Tibial nerve (tissue), 4 donors: ENCODE data around the gene GAP43.

Experiments used
- EP300 ChIP-seq, 2 donors: sonication (generic); formaldehyde crosslinking; IDR thresholded peaks; one replicate each; pipeline ENCODE4 v1.6.1; 2017; ENCODE audit warnings: antibody characterized with exemption in 2 of 2, mild to moderate bottlenecking in 1 of 2
- POLR2A ChIP-seq, 2 donors: fragments of 450-650 bp; IDR thresholded peaks; one replicate each; pipeline ENCODE4 v1.6.1; 2017; ENCODE audit warnings: antibody characterized with exemption in 2 of 2, mild to moderate bottlenecking in 2 of 2, moderate library complexity in 2 of 2
- TF ChIP-seq, protein P1 (sequence below), 5 experiments: fragments of 200-600 bp in 3 of 5; fragments of 450-650 bp in 2 of 5; sonication (generic) in 3 of 5; IDR thresholded peaks; one replicate each; pipeline ENCODE4 v1.5.1; 2016 to 2019; ENCODE audit warnings: antibody characterized with exemption in 5 of 5, mild to moderate bottlenecking in 3 of 5, moderate library complexity in 2 of 5

DNA sequence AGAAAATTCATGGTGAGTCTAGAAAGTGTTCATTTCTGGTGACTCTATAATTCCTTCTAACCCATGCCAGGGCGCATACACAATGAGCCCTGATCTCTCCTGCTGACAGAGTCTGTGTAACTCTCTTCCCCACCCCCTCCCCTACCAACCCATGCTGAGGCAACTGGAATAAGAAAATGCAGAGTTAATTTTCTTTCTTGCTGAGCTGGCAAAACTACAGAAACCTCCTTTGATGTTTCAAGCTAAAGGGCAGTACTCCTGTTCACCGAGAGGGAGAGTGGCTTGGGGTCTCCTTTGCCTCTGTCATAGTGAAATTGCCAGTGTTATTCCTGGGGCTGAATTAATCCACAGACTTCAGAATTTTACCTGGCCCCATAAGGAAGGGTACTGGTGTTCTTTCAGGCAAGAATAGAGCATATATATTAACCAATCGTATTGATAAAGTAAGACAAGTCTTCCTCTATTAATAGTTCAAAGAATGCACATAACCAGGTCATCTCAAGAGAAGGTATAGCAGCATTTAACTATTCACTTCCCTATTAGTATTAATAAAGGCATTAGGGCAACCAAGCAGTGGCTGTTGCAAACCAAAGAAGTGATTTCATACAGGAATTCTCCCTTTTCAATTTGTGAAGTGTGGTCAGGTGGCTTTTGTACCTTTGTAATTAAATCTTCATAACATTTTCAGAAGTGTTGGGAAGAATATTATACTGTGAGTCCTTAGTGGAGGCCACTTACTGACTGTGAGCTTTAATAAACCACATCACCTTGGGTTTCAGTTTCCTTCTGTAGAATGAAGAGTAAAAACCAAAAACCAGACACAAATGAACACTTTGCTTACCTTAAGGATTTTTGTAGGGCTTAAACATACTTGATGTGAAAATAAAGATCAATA, 4.1 kb downstream of the GAP43 start:
- TF ChIP-seq, protein P1, sequence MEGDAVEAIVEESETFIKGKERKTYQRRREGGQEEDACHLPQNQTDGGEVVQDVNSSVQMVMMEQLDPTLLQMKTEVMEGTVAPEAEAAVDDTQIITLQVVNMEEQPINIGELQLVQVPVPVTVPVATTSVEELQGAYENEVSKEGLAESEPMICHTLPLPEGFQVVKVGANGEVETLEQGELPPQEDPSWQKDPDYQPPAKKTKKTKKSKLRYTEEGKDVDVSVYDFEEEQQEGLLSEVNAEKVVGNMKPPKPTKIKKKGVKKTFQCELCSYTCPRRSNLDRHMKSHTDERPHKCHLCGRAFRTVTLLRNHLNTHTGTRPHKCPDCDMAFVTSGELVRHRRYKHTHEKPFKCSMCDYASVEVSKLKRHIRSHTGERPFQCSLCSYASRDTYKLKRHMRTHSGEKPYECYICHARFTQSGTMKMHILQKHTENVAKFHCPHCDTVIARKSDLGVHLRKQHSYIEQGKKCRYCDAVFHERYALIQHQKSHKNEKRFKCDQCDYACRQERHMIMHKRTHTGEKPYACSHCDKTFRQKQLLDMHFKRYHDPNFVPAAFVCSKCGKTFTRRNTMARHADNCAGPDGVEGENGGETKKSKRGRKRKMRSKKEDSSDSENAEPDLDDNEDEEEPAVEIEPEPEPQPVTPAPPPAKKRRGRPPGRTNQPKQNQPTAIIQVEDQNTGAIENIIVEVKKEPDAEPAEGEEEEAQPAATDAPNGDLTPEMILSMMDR (IDR thresholded peaks at IDR 0.05), result no peak
- no peak for TF ChIP-seq EP300 (IDR thresholded peaks at IDR 0.05)
- TF ChIP-seq POLR2A (IDR thresholded peaks at IDR 0.05), result no peak
